ENCODE results near the gene PAK2.

DNA sequence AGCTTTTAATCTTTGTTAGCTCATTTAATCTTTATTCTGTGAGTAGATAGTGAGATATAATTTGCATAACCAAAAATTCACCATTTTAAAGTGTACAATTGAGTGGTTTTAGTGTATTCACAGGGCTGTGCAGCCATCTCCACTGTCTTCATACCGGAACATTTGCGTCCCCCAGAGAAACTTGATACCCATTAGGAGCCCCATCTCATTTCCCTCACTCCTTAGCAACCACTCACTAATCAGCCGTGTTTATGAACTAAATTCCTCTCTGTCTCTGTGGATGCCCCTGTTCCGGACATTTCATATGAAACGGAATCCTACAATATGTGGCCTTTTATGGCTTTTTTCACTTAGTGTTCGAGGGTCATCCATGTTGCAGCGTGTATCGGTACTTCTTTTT, 38.2 kb downstream of the PAK2 start:
- TF ChIP-seq CTCF (conservative IDR thresholded peaks at IDR 0.05; ENCODE audit: low read length) (no peak), EZH2phosphoT487 (IDR thresholded peaks at IDR 0.05; ENCODE audit: borderline replicate concordance, low read depth, low read length) (no peak)
